Tibial artery (tissue), 4 donors: ENCODE data around the gene ZNHIT1.

ENCODE experiments used
- DNase-seq, 2 donors: peaks; one replicate each; pipeline ENCODE4 v3.0.0-alpha.2; 2019
- H3K27ac ChIP-seq, 2 donors: fragments of 200-600 bp; sonication (generic) in 1 of 2; 1 replicate in 1 of 2; 2 replicates in 1 of 2; pipeline ENCODE4 v1.5.1; 2018 to 2019; ENCODE audit warnings: mild to moderate bottlenecking in 1 of 2
- H3K27me3 ChIP-seq, 2 donors: fragments of 200-600 bp; sonication (generic) in 1 of 2; one replicate each; pipeline versions ENCODE4 v1.5.1 to v1.6.0; 2016 to 2019
- H3K36me3 ChIP-seq, 3 donors: fragments of 200-600 bp; sonication (generic) in 2 of 3; one replicate each; pipeline ENCODE4 v1.5.1; 2016 to 2019; ENCODE audit warnings: mild to moderate bottlenecking in 2 of 3
- H3K4me1 ChIP-seq, 4 donors: fragments of 200-600 bp; sonication (generic) in 2 of 4; 1 replicate in 3 of 4; 2 replicates in 1 of 4; pipeline ENCODE4 v1.5.1; 2016 to 2019
- H3K4me3 ChIP-seq, 2 donors: fragments of 200-600 bp; sonication (generic) in 1 of 2; 1 replicate in 1 of 2; 2 replicates in 1 of 2; pipeline ENCODE4 v1.5.1; 2018 to 2019; ENCODE audit warnings: mild to moderate bottlenecking in 2 of 2
- H3K9me3 ChIP-seq, 3 donors: fragments of 200-600 bp; sonication (generic) in 1 of 3; one replicate each; pipeline ENCODE4 v1.5.1; 2016 to 2019
- CTCF ChIP-seq, 2 experiments: fragments of 200-600 bp in 1 of 2; fragments of 450-650 bp in 1 of 2; IDR thresholded peaks; one replicate each; pipeline ENCODE4 v1.5.1; 2017 to 2019; ENCODE audit warnings: antibody characterized with exemption in 2 of 2, mild to moderate bottlenecking in 1 of 2, moderate library complexity in 1 of 2
- intact Hi-C: fragments of 100-400 bp; cut with DNase I; formaldehyde crosslinking; loops from one replicate; pipeline ENCODE4 v1.15.0; 2023; ENCODE audit warnings: low total_unique reads

The ZNHIT1 gene

GRCh38 chr7:101207459-101207858 is 10.5 kb upstream of the ZNHIT1 start:
- H3K27ac ChIP-seq: no peak overlapping the region
- H3K36me3 ChIP-seq: peaks cover 22 to 67% (median 61%) of the 10 kb centered on the region in 3 donors
- H3K9me3 ChIP-seq: no peaks in the 10 kb centered on the region
- no peaks in the 10 kb centered on the region for H3K4me1 ChIP-seq
- TF ChIP-seq CTCF (IDR thresholded peaks at IDR 0.05): no peak
- DNase-seq: no peak
- H3K4me3 ChIP-seq: no peak overlapping the region
- H3K27me3 ChIP-seq: peaks cover 0 to 12% of the 10 kb centered on the region in 2 donors
- intact Hi-C loops: no loop called here

- DNase-seq: no peak
- peaks cover 22 to 81% (median 68%) of the 10 kb centered on the region in 3 donors for H3K36me3 ChIP-seq
- no peaks in the 10 kb centered on the region for H3K4me1 ChIP-seq
- no peaks in the 10 kb centered on the region for H3K27me3 ChIP-seq
- TF ChIP-seq CTCF (IDR thresholded peaks at IDR 0.05): no peak
- H3K4me3 ChIP-seq: no peak overlapping the region
- H3K9me3 ChIP-seq: no peaks in the 10 kb centered on the region
- H3K27ac ChIP-seq: no peak overlapping the region
- intact Hi-C loops: no loop called here
These were observed 9.2 kb upstream of the ZNHIT1 start for GRCh38 chr7:101208794-101209193.

GRCh38 chr7:101210143-101210542 is 7.8 kb upstream of the ZNHIT1 start:
- intact Hi-C loops: no loop called here
- no peak for DNase-seq
- Histone ChIP-seq H3K36me3 (peaks cover 22 to 94% (median 79%) of the 10 kb centered on the region in 3 donors), H3K27me3 (no peaks in the 10 kb centered on the region), H3K9me3 (no peaks in the 10 kb centered on the region), H3K4me1 (no peaks in the 10 kb centered on the region), H3K4me3 (no peak overlapping the region), H3K27ac (no peak overlapping the region)
- TF ChIP-seq CTCF (IDR thresholded peaks at IDR 0.05): no peak

- intact Hi-C loops: no loop called here
- H3K4me1 ChIP-seq: peaks cover 0 to 9% (median 7%) of the 10 kb centered on the region in 4 donors
- no peaks in the 10 kb centered on the region for H3K9me3 ChIP-seq
- no peak overlapping the region for H3K4me3 ChIP-seq
- H3K27ac ChIP-seq: no peak overlapping the region
- no peak for DNase-seq
- H3K36me3 ChIP-seq: peaks cover 22 to 94% (median 73%) of the 10 kb centered on the region in 3 donors
- TF ChIP-seq CTCF (IDR thresholded peaks at IDR 0.05): no peak
- H3K27me3 ChIP-seq: no peaks in the 10 kb centered on the region
These were observed 6.5 kb upstream of the ZNHIT1 start for GRCh38 chr7:101211501-101211900.

- no peak for TF ChIP-seq CTCF (IDR thresholded peaks at IDR 0.05)
- Histone ChIP-seq H3K27ac (no peak overlapping the region), H3K4me1 (peaks cover 0 to 14% (median 11%) of the 10 kb centered on the region in 4 donors), H3K27me3 (no peaks in the 10 kb centered on the region), H3K36me3 (peaks cover 22 to 89% (median 68%) of the 10 kb centered on the region in 3 donors), H3K9me3 (no peaks in the 10 kb centered on the region), H3K4me3 (no peak overlapping the region)
- no peak for DNase-seq
- intact Hi-C loops: no loop called here
These were observed 6.0 kb upstream of the ZNHIT1 start for GRCh38 chr7:101212014-101212413.
